GM19240 (cell line): ENCODE measurements around the gene INS.
"Not testable (repeated sequence)": the region's sequence is repeated elsewhere in the genome, so short reads cannot be mapped to it uniquely, and the experiment has no call there.

Experiments used
- DNase-seq: peaks from one replicate; pipeline ENCODE4 v3.0.0; 2011; ENCODE audit warnings: low spot score; ENCODE audit not compliant: insufficient read length

Gene INS

DNA sequence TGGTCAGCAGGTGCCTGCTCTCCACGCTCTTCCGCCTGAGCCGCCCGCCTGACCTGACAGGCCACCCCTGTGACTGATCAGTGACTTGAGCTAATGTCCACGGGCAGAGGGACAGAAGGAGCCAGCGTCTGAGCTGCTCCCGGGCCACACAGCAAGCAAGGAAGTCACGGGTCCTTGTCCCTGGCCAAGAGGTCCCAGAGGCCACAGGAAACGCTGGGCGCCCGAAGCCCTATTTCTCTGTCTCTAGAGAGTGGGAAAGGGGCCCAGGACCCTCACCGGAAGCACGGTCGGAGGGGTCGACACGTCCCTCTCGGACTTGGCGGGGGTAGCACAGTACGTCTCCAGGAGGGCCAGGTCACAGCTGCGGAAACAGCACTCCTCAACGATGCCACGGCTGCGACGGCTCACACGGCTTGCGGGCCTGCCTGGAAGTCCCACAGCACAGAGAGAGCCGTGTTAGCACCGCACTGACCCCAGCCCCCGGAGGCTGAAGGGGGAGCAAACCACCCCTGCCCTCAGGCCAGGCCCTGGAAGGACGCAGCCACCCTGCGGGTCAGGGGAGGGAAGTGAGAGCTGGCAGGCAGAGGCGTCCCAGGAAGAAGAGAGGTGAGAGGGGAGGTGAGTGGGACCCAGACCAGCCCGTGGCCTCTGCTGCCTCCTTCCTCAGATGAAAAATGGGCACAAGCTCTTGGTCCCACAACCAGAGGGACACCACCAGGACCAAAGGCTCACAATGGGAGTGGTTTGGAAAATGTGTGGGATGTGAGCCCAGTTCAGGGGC lies 27.6 kb downstream of the INS start:
- no peak for DNase-seq

DNA sequence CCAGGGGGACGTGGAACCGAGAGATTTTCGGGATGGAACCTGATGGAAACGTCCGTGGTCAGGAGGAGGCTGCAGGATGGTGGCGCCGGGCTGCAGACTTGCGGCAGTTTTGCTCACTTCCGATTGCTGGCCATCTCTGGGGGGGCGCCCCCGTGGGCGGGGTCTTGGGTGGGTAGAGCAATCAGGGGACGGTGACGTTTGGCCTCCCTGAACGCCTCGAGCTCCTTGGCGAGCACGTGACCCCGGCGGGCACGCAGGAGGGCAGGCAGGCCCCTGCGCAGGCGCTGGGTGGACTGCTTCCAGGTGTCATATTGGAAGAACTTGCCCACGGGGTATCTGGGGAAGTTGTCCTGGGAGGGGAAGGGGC lies 28.2 kb downstream of the INS start:
- no peak for DNase-seq

DNA sequence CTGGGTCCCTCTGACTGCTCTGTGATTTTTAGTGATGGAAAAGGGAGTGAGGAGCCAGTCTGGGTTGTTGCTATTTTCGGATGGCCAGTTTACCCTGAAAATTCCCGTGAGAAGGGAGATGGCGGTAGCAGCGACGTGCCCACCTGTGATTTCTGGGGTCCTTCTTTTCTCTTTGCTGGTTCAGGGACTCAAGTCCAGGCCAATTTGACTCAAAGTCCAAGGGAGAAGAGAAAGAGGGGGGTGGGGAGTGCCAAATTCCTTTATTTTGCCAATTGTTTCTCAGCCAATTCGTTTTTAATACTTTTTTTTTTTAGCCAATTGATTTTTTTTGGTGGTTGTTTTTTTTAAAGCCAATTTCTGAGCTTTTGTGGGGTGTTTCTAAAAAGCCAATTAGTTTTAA lies 28.8 kb downstream of the INS start:
- DNase-seq = no peak

DNA sequence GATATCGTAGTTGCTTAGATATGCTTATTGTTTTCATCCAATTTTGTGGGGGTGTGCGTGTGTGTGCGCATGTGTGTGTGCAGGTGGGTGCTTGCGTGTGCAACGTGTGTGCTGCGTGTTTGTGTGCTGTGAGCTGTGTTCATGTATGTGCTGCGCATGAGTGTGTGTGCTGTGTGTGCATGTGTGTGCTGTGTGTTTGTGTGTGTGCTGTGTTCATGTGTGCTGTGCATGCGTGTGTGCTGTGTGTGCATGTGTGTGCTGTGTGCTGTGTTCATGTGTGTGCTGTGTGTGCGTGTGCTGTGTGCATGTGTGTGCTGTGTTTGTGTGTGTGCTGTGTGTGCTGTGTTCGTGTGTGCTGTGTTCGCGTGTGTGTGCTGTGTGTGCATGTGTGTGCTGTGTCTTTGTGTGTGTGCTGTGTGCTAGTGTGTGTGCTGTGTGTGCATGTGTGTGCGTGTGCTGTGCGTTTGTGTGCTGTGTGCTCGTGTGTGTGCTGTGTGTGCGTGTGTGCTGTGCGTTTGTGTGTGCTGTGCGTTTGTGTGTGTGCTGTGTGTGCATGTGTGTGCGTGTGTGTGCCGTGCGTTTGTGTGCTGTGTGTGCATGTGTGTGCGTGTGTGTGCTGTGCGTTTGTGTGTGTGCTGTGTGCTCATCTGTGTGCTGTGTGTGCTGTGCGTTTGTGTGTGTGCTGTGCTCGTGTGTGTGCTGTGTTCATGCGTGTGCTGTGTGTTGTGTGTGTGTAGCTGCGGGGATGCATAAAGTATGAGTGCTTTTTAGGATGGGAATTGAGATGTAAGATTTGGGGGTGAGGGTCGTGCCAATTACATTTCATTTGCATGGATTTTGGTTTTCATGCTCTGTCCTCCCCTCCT lies 29.4 kb downstream of the INS start:
- DNase-seq = no peak

DNA sequence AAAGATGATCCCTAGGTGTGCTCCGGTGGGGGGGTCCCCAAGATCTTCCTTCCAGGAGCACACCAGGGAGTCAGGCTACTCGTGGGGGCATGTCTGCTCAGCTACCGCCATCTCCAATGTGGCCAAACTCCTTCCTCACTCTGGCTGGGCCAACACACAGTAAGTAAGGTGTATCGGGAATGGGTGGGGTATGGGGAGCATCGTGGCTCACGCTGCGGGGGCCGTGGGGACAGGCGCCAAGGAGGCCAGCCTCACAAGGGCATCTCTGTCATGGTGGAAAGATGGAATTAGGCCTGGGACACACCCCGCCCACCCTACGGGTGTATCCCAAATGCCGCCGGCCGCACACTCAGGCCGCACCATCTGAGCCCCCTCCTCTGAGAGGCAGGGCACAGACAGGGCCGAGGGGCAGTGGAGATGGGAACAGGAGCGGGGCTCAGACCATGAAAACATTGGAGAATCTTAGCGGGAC lies 30.1 kb downstream of the INS start:
- DNase-seq = no peak

DNA sequence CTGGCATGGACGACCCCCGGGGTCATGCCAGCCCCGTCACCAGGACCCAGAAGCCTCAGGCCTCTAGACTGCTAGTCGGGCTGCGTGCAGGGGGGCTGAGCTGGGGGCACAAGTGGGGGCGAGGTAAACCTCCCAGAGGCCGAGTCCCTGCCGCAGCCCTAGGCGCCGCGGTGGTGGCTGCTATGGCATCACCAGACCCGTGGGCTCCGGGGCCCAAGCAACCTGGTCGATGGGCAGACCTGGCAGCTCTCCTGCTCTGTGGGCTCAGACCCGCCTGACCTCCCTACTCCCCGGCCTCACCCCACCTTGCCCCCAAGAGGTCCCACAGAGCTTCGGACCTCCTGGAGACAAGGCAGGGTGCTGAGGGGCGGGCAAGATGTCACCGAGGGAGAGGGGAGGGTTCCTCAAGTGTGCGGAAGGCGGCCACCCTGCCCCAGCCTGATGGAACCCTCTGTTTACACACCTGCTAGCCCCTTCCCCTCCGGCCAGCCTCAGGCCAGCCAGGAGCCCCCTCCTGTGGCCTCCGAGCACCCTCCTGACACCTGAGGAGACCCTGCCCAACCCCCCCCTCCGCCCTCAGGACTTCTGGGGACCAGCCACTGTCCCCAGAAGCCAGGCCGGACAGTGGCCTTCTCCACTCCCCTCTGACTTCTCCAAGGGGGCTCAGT lies 31.2 kb downstream of the INS start:
- no peak for DNase-seq

DNA sequence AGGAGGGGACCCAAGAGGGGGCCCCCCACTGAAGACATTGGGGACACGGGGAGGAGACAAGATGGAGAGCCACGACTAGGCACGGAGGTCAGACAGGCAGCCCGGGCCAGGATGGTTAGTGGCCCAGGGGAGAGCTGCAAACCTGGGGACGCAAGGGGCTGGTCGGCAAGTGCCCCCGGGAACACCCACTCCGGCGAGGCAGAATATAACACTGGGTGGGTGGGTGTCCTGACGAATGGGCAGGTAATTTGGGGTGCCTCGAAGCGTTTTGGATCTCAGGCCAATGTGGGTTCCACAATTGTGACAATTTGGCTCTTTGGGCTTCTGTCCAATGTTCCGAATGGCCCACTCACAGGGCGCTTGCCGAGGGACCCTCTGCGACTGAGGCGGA lies 31.7 kb downstream of the INS start:
- DNase-seq = no peak

DNA sequence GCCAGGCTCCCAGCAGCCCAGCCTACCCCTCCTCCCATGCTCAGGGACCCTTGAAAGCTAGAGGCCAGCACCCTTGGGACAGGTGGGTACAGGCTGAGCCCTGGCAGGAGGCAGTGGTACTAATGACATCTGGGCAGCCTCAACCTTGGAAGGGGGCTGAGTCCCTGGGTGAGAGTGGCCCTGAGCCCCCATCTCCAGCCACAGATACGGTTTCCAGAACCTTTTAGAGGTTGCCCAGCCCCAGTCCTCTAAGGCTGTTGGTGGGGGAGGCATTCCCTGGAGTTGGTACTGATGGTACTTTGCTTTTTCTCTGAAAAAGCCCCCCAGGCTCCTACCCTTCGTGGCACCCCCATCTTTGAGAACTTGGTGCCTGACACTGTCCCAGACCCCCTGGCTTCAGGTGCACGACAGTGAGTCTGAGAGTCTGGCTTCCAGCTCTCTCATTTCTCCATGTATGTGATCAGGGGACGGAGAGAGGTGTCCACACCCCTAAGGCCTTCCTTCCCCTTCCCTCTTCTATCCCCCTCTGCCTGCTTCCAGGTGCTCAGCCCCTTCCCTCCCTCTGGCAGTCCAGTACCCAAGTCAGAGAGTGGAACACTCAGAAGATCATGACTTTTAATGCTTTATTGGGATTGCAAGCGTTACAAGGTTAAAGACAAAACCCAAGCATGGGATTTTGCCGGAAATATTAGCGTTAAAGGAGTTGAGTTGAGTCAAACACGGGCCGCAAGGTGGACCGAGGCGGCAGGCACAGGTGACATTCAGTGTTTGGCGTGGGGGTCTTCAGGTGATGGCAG lies 32.3 kb downstream of the INS start:
- DNase-seq = no peak

DNA sequence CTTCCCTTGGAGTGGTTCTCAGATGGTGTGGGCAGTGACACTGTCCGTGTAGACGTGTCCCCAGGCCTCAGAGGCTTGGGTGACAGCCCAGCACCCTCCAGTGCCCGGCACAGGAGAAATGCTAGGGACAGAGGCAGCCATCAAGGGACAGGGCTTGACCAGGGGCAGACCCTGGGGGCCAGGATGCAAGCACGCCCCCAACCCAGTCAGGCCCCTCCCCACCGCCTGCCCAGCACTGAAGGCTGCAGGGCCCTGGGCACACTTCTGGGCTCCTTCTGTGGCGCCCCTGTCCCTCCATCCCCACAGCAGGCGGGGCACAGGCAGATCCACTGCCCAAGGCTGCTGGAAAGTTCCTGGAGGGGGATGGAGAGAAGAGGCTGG lies 32.9 kb downstream of the INS start:
- no peak for DNase-seq

DNA sequence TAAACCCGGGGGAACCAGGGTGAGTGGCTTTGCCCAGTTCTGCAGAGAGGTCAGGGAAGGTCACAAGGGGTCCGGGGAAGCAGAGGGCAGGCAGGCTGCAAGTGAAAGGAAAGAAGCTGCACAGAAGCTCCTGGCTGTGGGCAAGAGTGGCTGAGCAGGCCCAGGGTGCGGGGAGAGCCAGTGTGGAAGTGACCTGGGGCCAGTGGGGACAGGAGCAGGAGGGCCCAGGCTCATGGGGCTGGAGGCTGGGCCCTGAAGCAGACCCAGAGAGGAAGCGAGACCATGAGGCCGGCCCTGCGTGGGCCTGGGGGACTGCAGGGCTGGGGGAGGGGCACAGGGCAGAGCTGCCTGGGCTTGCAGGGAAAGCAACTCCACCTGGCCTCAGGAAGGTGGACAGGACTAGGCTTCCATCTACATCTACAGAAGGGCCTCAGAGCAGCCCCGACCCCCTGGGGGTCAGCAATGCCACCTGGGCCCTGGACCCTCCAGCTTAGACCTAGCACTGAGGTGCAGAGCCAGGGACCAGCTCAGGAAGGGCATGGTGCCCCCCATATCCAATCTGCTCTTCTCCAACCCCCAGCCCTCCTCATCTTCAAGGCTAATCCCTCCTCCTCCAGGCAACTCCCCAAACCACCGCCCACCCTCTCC lies 33.4 kb downstream of the INS start:
- DNase-seq = no peak

DNA sequence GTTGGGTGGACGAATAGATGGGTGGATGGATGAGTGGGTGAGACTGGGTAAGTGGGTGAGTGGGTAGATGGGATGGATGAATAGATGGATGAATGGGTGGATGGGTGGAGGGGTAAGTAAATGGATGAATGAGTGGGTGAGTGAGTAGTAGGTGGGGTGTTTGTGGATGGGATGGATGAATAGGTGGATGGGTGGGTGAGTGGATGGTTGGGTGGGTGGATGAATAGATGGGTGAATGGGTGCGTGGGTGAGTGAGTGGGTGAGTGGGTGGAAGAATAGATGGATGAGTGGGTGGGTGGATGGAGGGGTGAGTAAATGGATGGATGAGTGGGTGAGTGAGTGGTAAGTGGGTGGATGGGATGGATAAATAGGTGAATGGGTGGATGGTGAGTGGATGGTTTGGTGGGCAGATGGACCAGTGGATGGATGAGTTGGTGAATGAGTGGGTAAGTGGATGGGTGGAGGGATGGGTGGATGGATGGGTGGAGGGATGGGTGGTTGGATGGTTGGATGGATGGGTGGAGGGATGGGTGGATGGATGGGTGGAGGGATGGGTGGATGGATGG lies 34.4 kb downstream of the INS start:
- no peak for DNase-seq

DNA sequence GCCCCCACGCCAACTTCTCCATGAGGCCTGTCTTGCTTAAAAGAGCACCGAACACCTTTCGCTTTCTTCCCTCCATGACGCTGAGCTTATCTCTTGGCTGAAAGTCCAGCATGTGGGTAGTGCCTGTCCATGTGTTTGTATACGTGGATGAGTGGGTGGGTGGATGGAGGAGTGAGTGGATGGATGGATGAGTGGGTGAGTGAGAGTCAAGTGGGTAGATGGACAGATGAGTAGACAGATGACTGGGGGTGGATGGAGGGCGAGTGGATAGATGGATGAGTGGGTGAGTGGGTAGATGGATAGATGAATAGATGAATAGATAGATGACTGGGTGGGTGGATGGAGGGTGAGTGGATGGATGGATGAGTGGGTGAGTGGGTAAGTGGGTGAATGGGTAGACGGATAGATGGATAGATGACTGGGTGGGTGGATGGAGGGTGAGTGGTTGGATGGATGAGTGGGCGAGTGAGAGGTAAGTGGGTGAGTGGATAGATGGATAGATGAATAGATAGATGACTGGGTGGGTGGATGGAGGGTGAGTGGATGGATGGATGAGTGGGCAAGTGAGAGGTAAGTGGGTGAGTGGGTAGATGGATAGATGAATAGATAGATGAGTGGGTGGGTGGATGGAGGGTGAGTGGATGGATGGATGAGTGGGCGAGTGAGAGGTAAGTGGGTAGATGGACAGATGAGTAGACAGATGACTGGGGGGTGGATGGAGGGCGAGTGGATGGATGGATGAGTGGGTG lies 36.1 kb downstream of the INS start:
- DNase-seq = not testable (repeated sequence)

DNA sequence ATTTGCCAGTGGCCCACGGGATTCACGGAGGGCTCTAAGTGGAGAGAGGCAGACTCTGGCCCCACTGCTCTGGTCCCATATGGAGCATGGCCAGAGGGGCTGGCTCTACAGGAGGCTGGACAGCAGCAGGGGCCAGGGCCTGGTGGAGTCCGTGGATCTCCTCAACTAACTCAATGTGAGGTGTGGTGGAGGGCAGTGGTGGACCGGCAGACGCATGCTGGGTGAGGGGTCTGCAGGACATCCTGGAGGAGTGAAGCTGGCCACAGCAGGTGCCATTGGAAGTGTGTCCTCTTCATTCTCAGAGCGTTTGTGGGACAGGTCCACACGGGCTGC lies 37.4 kb downstream of the INS start:
- no peak for DNase-seq

DNA sequence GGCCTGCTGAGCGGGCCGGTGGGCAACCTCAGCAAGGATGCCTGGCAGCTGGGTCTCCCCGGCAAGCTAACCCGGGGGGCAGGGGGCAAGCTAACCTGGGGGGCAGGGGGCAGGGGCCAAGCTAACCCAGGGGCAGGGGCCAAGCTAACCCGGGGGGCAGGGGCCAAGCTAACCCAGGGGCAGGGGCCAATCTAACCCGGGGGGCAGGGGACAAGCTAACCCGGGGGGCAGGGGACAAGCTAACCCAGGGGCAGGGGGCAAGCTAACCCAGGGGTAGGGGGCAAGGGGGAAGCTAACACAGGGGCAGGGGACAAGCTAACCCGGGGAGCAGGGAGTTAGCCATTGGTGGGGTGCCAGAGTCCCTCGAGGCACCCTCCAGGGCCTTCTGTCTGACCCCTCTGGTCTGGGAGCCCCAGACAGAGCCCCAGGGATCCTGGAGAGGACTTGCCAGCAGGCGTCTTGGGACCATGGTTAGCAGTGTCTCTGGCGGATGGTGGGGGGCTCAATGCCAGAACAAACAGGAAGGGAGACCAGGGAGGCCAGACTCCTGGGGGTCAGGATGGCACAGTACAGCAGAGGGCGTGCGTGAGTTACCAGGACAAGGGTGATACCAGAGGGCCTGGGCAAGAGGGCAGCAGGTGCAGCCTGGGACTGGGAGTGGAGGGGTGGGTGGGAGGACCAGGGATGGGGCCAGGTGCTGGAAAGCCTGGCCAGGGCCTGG lies 37.9 kb downstream of the INS start:
- no peak for DNase-seq

DNA sequence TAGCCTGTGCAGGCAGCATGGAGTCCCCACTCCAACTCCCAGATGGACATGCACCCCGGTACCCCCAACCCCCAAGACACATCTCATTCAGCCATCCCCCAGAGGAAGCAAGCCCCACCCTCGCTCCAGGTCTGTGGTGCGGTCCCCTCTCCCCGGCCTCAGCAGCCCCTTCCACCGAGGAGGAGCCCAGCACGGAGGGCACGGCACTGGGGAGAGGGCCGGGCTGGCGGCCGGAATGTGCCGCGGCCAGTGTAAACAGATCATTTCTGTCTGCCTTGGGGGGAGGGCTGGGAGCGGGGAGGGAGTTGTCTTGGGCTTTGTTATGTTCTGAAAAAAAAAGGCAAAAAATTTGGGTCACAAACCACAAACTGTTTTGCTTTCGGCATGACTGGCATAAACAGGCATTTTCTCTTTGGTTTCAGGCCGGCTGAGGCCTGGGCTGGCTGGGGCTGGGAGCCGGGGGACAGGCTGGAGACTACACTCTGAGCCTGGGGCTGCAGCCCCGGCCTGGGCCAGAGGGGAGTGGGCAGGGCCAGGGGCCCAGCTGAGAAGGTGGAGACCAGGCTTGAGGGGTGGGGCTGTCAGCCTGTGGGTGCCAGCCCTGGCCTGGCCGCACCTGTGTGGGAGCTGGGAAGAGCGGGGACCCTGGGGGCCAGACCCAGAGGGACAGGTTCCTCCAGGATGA lies 38.6 kb downstream of the INS start:
- DNase-seq = no peak

DNA sequence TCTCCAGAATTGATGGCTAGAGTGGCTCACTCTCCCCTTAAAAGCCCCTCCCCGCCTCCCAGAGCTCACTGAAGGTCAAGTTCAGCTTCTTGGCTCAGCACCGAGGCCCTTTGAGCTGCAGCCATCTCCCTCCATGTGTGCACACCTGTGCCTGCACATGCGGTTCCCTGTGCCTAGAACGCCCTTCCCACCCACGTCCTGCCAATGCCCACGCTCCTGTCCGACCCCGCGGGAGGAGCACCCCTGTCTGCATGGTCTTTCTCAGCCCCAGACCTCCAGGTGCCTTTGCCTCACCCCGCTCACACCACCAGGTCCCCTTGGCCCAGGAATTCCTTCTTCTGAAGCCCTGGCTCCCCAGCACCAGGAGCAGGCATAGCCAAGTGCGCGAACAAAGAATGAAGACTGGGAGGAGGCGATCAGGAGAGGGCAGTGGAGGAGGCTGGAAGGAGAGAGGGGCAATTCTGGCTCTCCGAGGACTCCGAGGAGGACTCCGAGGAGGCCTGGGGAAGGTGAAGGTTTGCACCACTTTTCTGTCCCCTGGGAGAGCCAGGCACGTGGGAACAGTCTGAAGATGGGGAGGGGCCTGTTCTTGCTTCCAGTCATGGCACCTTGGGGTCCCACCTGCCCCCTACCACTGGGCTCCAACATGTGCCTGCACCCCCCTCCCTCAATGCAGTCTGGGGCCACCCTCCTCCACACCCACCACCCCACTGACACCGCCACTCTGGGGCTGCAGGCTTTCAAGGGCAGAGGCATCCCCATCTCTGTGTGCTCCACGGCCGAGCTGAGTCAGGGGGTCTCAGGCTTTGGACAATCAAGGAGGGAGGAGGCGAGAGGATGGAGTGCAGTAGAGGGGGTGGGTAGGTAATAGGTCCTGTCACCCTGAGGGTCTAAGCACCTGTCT lies 39.5 kb downstream of the INS start:
- no peak for DNase-seq

DNA sequence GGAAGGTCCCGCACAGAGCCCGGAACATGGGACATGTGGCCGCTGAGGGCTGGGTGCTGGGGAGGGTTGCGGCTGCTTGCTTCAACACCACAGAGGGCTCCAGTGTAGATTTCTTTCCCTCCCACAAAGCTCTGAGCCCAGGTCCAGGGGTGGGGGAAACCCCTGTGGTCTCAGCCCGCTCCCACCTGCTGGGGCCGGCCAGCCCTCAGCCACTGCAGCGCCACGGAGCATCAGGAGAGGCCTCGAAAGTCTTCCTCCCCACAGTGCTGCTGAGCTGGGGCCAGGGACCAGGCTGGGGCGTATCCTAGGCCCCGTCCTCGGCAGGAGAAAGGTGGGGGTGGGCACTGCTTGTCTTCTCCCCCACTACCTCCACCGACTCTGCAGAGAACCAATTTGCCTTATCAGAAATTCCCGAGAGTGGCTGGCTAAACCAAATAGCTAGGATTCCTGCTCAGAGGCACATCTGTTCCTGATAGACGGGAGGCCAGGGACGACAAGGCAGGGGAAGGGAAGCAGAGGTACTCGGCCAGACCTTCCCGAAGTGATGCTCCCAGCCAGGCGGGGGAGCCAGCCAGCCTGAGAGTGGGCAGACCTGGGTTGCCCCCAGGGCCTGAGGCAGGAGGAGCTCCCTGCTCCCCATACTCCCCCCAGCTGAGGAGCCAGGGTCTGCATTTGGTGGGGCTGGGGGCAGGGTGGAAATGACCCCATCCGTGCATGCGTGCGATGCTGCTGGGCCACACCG lies 40.5 kb downstream of the INS start:
- no peak for DNase-seq
